Mesenchymal stem cell (in vitro differentiated cells and primary cell): ENCODE data around the gene ZSWIM6.
"Not testable (repeated sequence)": the region's sequence is repeated elsewhere in the genome, so short reads cannot be mapped to it uniquely, and the experiment has no call there.

ENCODE experiments used
- DNase-seq: peaks from one replicate; pipeline ENCODE4 v3.0.0-alpha.2; 2013
- H2AFZ ChIP-seq: one replicate; pipeline ENCODE4 v1.6.1; 2013; ENCODE audit warnings: low read depth, mild to moderate bottlenecking, control low read depth, inconsistent platforms, low read length, moderate library complexity
- H2AK5ac ChIP-seq: 2 replicates; pipeline ENCODE4 v1.6.1; 2013; ENCODE audit warnings: low read length, moderate library complexity, mild to moderate bottlenecking, inconsistent platforms; ENCODE audit not compliant: severe bottlenecking
- H2BK120ac ChIP-seq: one replicate; pipeline ENCODE4 v1.6.1; 2013; ENCODE audit warnings: low read depth, mild to moderate bottlenecking, inconsistent platforms, low read length, moderate library complexity
- H2BK12ac ChIP-seq, 2 experiments: one replicate each; pipeline ENCODE4 v1.6.1; 2013; ENCODE audit warnings: inconsistent platforms in 2 of 2, low read length in 2 of 2, mild to moderate bottlenecking in 2 of 2, moderate library complexity in 2 of 2, control low read depth in 1 of 2
- H2BK15ac ChIP-seq: one replicate; pipeline ENCODE4 v1.6.1; 2013; ENCODE audit warnings: mild to moderate bottlenecking, low read depth, inconsistent platforms; ENCODE audit not compliant: poor library complexity, severe bottlenecking
- H2BK5ac ChIP-seq: 2 replicates; pipeline ENCODE4 v1.6.1; 2013; ENCODE audit warnings: low read depth, mild to moderate bottlenecking, low read length, control low read depth, inconsistent platforms; ENCODE audit not compliant: poor library complexity, severe bottlenecking
- H3K14ac ChIP-seq, 2 experiments: one replicate each; pipeline ENCODE4 v1.6.1; 2013; ENCODE audit warnings: inconsistent platforms in 2 of 2, low read length in 2 of 2, control low read depth in 1 of 2, mild to moderate bottlenecking in 1 of 2, moderate library complexity in 1 of 2
- H3K18ac ChIP-seq, 2 experiments: one replicate each; pipeline ENCODE4 v1.6.1; 2013; ENCODE audit warnings: inconsistent platforms in 2 of 2, low read length in 2 of 2, control low read depth in 1 of 2, low read depth in 1 of 2, mild to moderate bottlenecking in 1 of 2
- H3K23ac ChIP-seq, 2 experiments: one replicate each; pipeline ENCODE4 v1.6.1; 2013; ENCODE audit warnings: inconsistent platforms in 2 of 2, low read length in 2 of 2, mild to moderate bottlenecking in 2 of 2, moderate library complexity in 2 of 2, control low read depth in 1 of 2
- H3K27ac ChIP-seq: 2 replicates; pipeline ENCODE4 v1.5.1; 2013; ENCODE audit warnings: mild to moderate bottlenecking, moderate library complexity, low read length, control low read depth, inconsistent platforms; ENCODE audit not compliant: poor library complexity, severe bottlenecking
- H3K27me3 ChIP-seq, 2 experiments: 2 replicates each; pipeline versions ENCODE4 v1.6.1 to v1.7.0; 2013; ENCODE audit warnings: low read length in 2 of 2, mild to moderate bottlenecking in 2 of 2, moderate library complexity in 2 of 2, control low read depth in 1 of 2, inconsistent platforms in 1 of 2; ENCODE audit not compliant: control insufficient read depth in 1 of 2, insufficient read depth in 1 of 2
- H3K36me3 ChIP-seq, 2 experiments: 2 replicates each; pipeline versions ENCODE4 v1.6.1 to v1.7.0; 2013; ENCODE audit warnings: low read length in 2 of 2, control low read depth in 1 of 2, inconsistent platforms in 1 of 2, low read depth in 1 of 2, mild to moderate bottlenecking in 1 of 2; ENCODE audit not compliant: insufficient read depth in 2 of 2, control insufficient read depth in 1 of 2
- H3K4ac ChIP-seq, 2 experiments: one replicate each; pipeline ENCODE4 v1.6.1; 2013; ENCODE audit warnings: inconsistent platforms in 2 of 2, low read length in 2 of 2, mild to moderate bottlenecking in 2 of 2, moderate library complexity in 2 of 2, control low read depth in 1 of 2, low read depth in 1 of 2
- H3K4me1 ChIP-seq: 2 replicates; pipeline ENCODE4 v1.6.1; 2013; ENCODE audit warnings: low read depth, low read length, control low read depth; ENCODE audit not compliant: control insufficient read depth, insufficient read depth
- H3K4me2 ChIP-seq: 2 replicates; pipeline ENCODE4 v1.6.1; 2013; ENCODE audit warnings: low read length, mild to moderate bottlenecking, inconsistent platforms; ENCODE audit not compliant: poor library complexity, severe bottlenecking
- H3K4me3 ChIP-seq, 2 experiments: 2 replicates each; pipeline versions ENCODE4 v1.5.1 to v1.7.0; 2013; ENCODE audit warnings: low read length in 2 of 2, mild to moderate bottlenecking in 2 of 2, control low read depth in 1 of 2, low read depth in 1 of 2; ENCODE audit not compliant: insufficient read depth in 1 of 2
- H3K79me1 ChIP-seq: replicated peaks from 2 replicates; pipeline ENCODE4 v1.6.1; 2013; ENCODE audit warnings: mild to moderate bottlenecking, control low read depth, low read length, inconsistent platforms; ENCODE audit not compliant: poor library complexity, severe bottlenecking
- H3K9ac ChIP-seq: 2 replicates; pipeline ENCODE4 v1.7.0; 2013; ENCODE audit warnings: mild to moderate bottlenecking, low read length, moderate library complexity
- H3K9me3 ChIP-seq: 2 replicates; pipeline ENCODE4 v1.7.0; 2013; ENCODE audit warnings: mild to moderate bottlenecking, low read length; ENCODE audit not compliant: control insufficient read depth
- H4K8ac ChIP-seq: one replicate; pipeline ENCODE4 v1.6.1; 2013; ENCODE audit warnings: inconsistent platforms, mild to moderate bottlenecking, low read length, moderate library complexity
- H4K91ac ChIP-seq: one replicate; pipeline ENCODE4 v1.6.1; 2013; ENCODE audit warnings: mild to moderate bottlenecking, low read length, inconsistent platforms
- WGBS: methylation state at CpG from one replicate; pipeline ENCODE4 v1.1.7; 2013; ENCODE audit warnings: mixed read lengths; 5-methylcytosine and 5-hydroxymethylcytosine counted together

ZSWIM6 gene

DNA sequence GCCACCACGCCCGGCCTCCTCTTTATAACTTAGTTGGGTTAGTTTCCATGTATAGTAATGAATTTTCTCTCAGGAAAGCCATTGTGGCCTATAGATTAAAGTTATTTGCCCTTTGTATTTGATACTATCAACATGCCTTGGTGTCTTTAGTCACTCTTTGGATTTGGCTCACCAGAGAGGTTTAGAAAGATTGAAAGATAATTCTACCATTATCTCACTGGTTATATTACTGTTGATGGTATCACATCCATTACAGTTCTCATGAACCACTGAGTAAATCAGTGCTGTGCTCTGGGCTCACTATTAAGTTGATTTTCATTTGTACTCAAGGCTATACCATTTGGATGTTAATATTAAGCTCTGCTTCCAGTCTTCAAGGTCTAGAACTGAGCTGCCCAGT, 87.0 kb downstream of the ZSWIM6 start:
- Histone ChIP-seq H3K4me3 (no peak overlapping the region), H2BK5ac (no peak overlapping the region), H2BK15ac (no peak overlapping the region), H2AK5ac (no peak overlapping the region), H4K91ac (no peak overlapping the region), H3K27me3 (no peaks in the 10 kb centered on the region), H3K4me2 (no peak overlapping the region), H2AFZ (no peak overlapping the region), H3K23ac (no peak overlapping the region), H3K36me3 (no peaks in the 10 kb centered on the region), H3K18ac (no peak overlapping the region), H3K9ac (no peak overlapping the region), H3K14ac (no peak overlapping the region), H3K4ac (no peak overlapping the region), H2BK120ac (no peak overlapping the region), H2BK12ac (no peak overlapping the region), H3K9me3 (no peaks in the 10 kb centered on the region), H3K27ac (no peak overlapping the region), H3K79me1 (peaks cover 10% of the 10 kb centered on the region), H3K4me1 (peaks cover 4% of the 10 kb centered on the region), H4K8ac (no peak overlapping the region)
- DNase-seq, result no peak
- WGBS, result no CpG with 5 or more reads among the region's 2 CpGs

DNA sequence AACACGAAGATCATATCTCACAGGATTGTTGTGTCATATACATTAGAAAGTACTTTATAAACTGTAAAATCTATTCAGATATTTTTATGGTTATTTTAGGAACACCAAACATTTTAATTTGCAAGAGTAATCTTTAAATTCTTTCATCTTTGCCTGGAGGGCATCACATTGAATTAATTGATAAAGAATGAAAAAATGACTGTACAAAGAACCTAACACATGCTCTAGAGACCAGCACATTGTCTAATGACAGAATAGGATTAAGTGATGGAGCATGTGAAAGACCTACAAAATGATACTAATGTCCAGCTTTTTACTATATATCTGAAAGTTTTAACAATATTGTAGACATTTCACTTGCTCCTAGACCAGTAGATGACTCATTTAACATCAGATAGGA, 88.0 kb downstream of the ZSWIM6 start:
- WGBS, result no CpG with 5 or more reads among the region's 1 CpG

GRCh38 chr5:61421262-61421661, 89.2 kb downstream of the ZSWIM6 start:
- not testable (repeated sequence) for H2BK15ac ChIP-seq, H2AFZ ChIP-seq, H2BK120ac ChIP-seq, H2BK5ac ChIP-seq, H3K18ac ChIP-seq, H3K9me3 ChIP-seq, H3K14ac ChIP-seq, H2AK5ac ChIP-seq, H3K23ac ChIP-seq, H3K9ac ChIP-seq, H3K27me3 ChIP-seq, H4K91ac ChIP-seq, H3K36me3 ChIP-seq, H3K4me1 ChIP-seq, H3K4ac ChIP-seq, DNase-seq, H4K8ac ChIP-seq, H3K4me3 ChIP-seq, H3K4me2 ChIP-seq, H3K27ac ChIP-seq, H2BK12ac ChIP-seq
- peaks cover 13% of the 10 kb centered on the region for H3K79me1 ChIP-seq

More for the DNA sequence above, 88.0 kb downstream of the ZSWIM6 start:
- no peaks in the 10 kb centered on the region for H3K27me3 ChIP-seq
- peaks cover 4% of the 10 kb centered on the region for H3K4me1 ChIP-seq
- no peak overlapping the region for H3K4me2 ChIP-seq
- H4K8ac ChIP-seq, result no peak overlapping the region
- no peak overlapping the region for H3K14ac ChIP-seq
- no peak overlapping the region for H3K23ac ChIP-seq
- no peak overlapping the region for H2BK15ac ChIP-seq
- no peak for DNase-seq
- H3K27ac ChIP-seq, result no peak overlapping the region
- H3K4ac ChIP-seq, result no peak overlapping the region
- no peak overlapping the region for H4K91ac ChIP-seq
- H3K9ac ChIP-seq, result no peak overlapping the region
- H3K4me3 ChIP-seq, result no peak overlapping the region
- peaks cover 11% of the 10 kb centered on the region for H3K79me1 ChIP-seq
- H2AFZ ChIP-seq, result no peak overlapping the region
- H3K36me3 ChIP-seq, result no peaks in the 10 kb centered on the region
- H2BK12ac ChIP-seq, result no peak overlapping the region
- H3K18ac ChIP-seq, result no peak overlapping the region
- H2BK5ac ChIP-seq, result no peak overlapping the region
- H3K9me3 ChIP-seq, result no peaks in the 10 kb centered on the region
- no peak overlapping the region for H2AK5ac ChIP-seq
- no peak overlapping the region for H2BK120ac ChIP-seq

DNA sequence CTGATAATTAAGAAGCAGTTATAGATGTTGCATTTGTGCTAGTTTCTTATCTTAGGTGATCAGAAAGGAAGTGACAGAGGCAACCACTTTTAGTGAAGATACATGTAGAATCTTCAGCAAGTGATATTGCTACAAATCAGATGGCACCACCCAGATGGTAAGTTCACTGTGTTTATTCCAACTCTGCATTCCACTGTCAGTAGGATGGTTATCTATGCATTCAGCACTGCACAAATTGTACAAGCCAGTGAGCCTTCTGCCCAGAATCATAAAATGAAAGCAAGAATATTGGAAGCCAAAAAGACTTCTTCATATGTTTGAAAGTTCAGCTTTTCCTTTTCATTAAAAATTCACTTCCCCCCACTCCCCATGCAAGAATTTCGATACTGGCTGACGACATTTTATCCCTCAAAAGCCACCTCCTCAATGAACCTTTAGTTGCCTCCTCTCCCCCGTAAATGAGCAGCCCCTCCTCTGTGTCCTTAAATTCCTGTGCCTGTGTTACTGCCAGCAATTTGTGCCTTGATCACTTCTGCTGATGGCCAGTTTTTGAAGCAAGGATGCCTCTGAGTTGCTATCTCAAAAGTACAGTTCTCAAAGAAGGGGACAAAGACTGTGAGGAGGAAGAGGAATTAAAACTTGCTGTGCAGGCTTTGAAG, 91.6 kb downstream of the ZSWIM6 start:
- H4K91ac ChIP-seq, result no peak overlapping the region
- H2BK5ac ChIP-seq, result no peak overlapping the region
- no peak overlapping the region for H3K27ac ChIP-seq
- no peaks in the 10 kb centered on the region for H3K9me3 ChIP-seq
- peaks cover 19% of the 10 kb centered on the region for H3K79me1 ChIP-seq
- H3K36me3 ChIP-seq, result no peaks in the 10 kb centered on the region
- H4K8ac ChIP-seq, result no peak overlapping the region
- no peak overlapping the region for H2BK120ac ChIP-seq
- no peak overlapping the region for H3K14ac ChIP-seq
- H2AFZ ChIP-seq, result no peak overlapping the region
- 68% methylated on average over 3 of the region's 3 CpGs for WGBS
- H3K18ac ChIP-seq, result no peak overlapping the region
- no peak overlapping the region for H3K4me3 ChIP-seq
- no peak overlapping the region for H2AK5ac ChIP-seq
- H3K9ac ChIP-seq, result peak overlapping the region; percentile 25
- DNase-seq, result peak; percentile 40
- no peak overlapping the region for H2BK15ac ChIP-seq
- no peaks in the 10 kb centered on the region for H3K27me3 ChIP-seq
- no peaks in the 10 kb centered on the region for H3K4me1 ChIP-seq
- no peak overlapping the region for H3K4ac ChIP-seq
- no peak overlapping the region for H2BK12ac ChIP-seq
- no peak overlapping the region for H3K23ac ChIP-seq
- no peak overlapping the region for H3K4me2 ChIP-seq
